CD4-positive, CD25-positive, alpha-beta regulatory T cell (primary cell): ENCODE data around the gene TTBK2. TPM values are rescaled to one million over a fixed set of nuclear protein-coding genes. Genes with fewer than 3 reads are reported as not detected.

Experiments
- ATAC-seq, 2 donors: fragments of 150-1000 bp; cut with Tn5 transposase; one replicate each; pipeline ENCODE4 v1.10.0; 2021; ENCODE audit warnings: low read depth in 2 of 2, moderate number of reproducible peaks in 2 of 2, moderate library complexity in 1 of 2
- DNase-seq, 3 donors: peaks; one replicate each; pipeline versions ENCODE4 v3.0.0 to v3.0.0-alpha.2; 2012 to 2022; ENCODE audit warnings: mixed read lengths in 1 of 3
- H3K27ac ChIP-seq: one replicate; pipeline ENCODE4 v1.7.0; 2013; ENCODE audit warnings: mild to moderate bottlenecking, low read length; ENCODE audit not compliant: insufficient read depth, poor library complexity, severe bottlenecking
- H3K27me3 ChIP-seq: one replicate; pipeline ENCODE4 v1.7.0; 2013; ENCODE audit warnings: low read length; ENCODE audit not compliant: control insufficient read depth, insufficient read depth
- H3K36me3 ChIP-seq: one replicate; pipeline ENCODE4 v1.7.0; 2013; ENCODE audit warnings: mild to moderate bottlenecking, low read length, moderate library complexity; ENCODE audit not compliant: control insufficient read depth, insufficient read depth
- H3K4me1 ChIP-seq: 2 replicates; pipeline ENCODE4 v1.7.0; 2013; ENCODE audit warnings: mild to moderate bottlenecking, low read length; ENCODE audit not compliant: insufficient read depth, control insufficient read depth, poor library complexity, severe bottlenecking
- H3K4me3 ChIP-seq: one replicate; pipeline ENCODE4 v1.7.0; 2013; ENCODE audit warnings: low read depth, mild to moderate bottlenecking, low read length, moderate library complexity
- H3K9me3 ChIP-seq, 2 experiments: 1 replicate in 1 of 2; 2 replicates in 1 of 2; pipeline ENCODE4 v1.7.0; 2013; ENCODE audit warnings: low read length in 2 of 2, mild to moderate bottlenecking in 1 of 2, moderate library complexity in 1 of 2; ENCODE audit not compliant: control insufficient read depth in 2 of 2
- H3K27ac Mint-ChIP-seq, 3 donors: one replicate each; pipeline ENCODE4 v1.8.0; 2020 to 2022; ENCODE audit warnings: mild to moderate bottlenecking in 3 of 3, mixed read lengths in 3 of 3, moderate library complexity in 2 of 3
- H3K27me3 Mint-ChIP-seq: one replicate; pipeline ENCODE4 v1.8.0; 2022; ENCODE audit warnings: mild to moderate bottlenecking, mixed read lengths
- H3K36me3 Mint-ChIP-seq: one replicate; pipeline ENCODE4 v1.8.0; 2020; ENCODE audit warnings: mixed read lengths
- H3K4me1 Mint-ChIP-seq, 4 donors: one replicate each; pipeline ENCODE4 v1.8.0; 2020 to 2022; ENCODE audit warnings: mixed read lengths in 4 of 4, mild to moderate bottlenecking in 1 of 4
- H3K4me3 Mint-ChIP-seq, 4 donors: one replicate each; pipeline ENCODE4 v1.8.0; 2020 to 2022; ENCODE audit warnings: mild to moderate bottlenecking in 4 of 4, mixed read lengths in 4 of 4, moderate library complexity in 3 of 4
- H3K9me3 Mint-ChIP-seq, 7 donors: one replicate each; pipeline ENCODE4 v1.8.0; 2020 to 2022; ENCODE audit warnings: mixed read lengths in 7 of 7, mild to moderate bottlenecking in 3 of 7, moderate library complexity in 2 of 7
- polyA plus RNA-seq, 4 donors: library from polyadenylated mRNA; unstranded; fragments of 300-500 nt; fragmentation: Illumina TruSeq; gene quantifications; one replicate each; pipeline ENCODE4 v1.2.3, GENCODE V29; 2021
- total RNA-seq: library from RNA; stranded (reverse); gene quantifications from one replicate; pipeline ENCODE4 v1.2.3, GENCODE V29; 2022

Gene TTBK2
- total and polyA plus RNA-seq, 5 donors from 2014 or later = 8.2 to 24.4 (median 8.5) TPM

DNA sequence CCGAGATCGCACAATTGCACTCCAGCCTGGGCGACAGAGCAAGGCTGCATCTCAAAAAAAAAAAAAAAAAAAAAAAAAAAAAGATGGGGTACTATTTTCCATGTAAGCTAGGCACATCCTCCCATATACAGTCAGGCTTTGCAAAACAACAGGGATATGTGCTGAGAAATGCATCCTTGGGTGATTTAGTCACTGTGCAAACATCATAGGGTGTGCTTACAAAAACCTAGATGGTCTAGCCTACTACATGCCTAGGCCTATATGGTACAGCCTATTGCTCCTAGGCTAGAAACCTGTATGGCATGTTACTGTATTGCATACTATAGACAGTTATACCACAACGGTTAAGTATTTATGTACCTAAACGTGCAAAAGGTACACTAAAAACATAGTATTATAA lies 75.0 kb downstream of the TTBK2 start:
- H3K4me1 ChIP-seq = no peaks in the 10 kb centered on the region
- no peaks in the 10 kb centered on the region for H3K9me3 ChIP-seq
- Mint-ChIP-seq H3K36me3 (peaks cover 11% of the 10 kb centered on the region), H3K4me1 (peaks cover 0 to 13% (median 1%) of the 10 kb centered on the region in 4 donors), H3K9me3 (peaks cover 0 to 2% (median 0%) of the 10 kb centered on the region in 7 donors), H3K4me3 (no peak overlapping the region), H3K27me3 (no peaks in the 10 kb centered on the region), H3K27ac (no peak overlapping the region)
- H3K27me3 ChIP-seq = no peaks in the 10 kb centered on the region
- ATAC-seq = no peak
- peaks cover 5% of the 10 kb centered on the region for H3K36me3 ChIP-seq
- no peak overlapping the region for H3K27ac ChIP-seq
- no peak for DNase-seq
- H3K4me3 ChIP-seq = no peak overlapping the region

- peaks cover 0 to 19% (median 1%) of the 10 kb centered on the region in 4 donors for H3K4me1 Mint-ChIP-seq
- Histone ChIP-seq H3K9me3 (no peaks in the 10 kb centered on the region), H3K36me3 (peaks cover 7% of the 10 kb centered on the region), H3K27me3 (no peaks in the 10 kb centered on the region), H3K27ac (no peak overlapping the region), H3K4me3 (no peak overlapping the region), H3K4me1 (no peaks in the 10 kb centered on the region)
- no peaks in the 10 kb centered on the region for H3K27me3 Mint-ChIP-seq
- ATAC-seq (no peak), DNase-seq (no peak)
- no peak overlapping the region for H3K27ac Mint-ChIP-seq
- peaks cover 0 to 2% (median 0%) of the 10 kb centered on the region in 7 donors for H3K9me3 Mint-ChIP-seq
- H3K36me3 Mint-ChIP-seq = peaks cover 23% of the 10 kb centered on the region
- no peak overlapping the region for H3K4me3 Mint-ChIP-seq
These were observed 76.9 kb downstream of the TTBK2 start for GRCh38 chr15:42843699-42844098.

- H3K4me3 Mint-ChIP-seq = no peak overlapping the region
- ATAC-seq = no peak
- peaks cover 26% of the 10 kb centered on the region for H3K36me3 Mint-ChIP-seq
- no peak for DNase-seq
- peaks cover 10% of the 10 kb centered on the region for H3K36me3 ChIP-seq
- H3K9me3 Mint-ChIP-seq = no peaks in the 10 kb centered on the region
- no peaks in the 10 kb centered on the region for H3K27me3 Mint-ChIP-seq
- H3K27ac ChIP-seq = no peak overlapping the region
- H3K27ac Mint-ChIP-seq = no peak overlapping the region
- no peak overlapping the region for H3K4me3 ChIP-seq
- H3K9me3 ChIP-seq = no peaks in the 10 kb centered on the region
- peaks cover 0 to 15% (median 0%) of the 10 kb centered on the region in 4 donors for H3K4me1 Mint-ChIP-seq
- H3K4me1 ChIP-seq = no peaks in the 10 kb centered on the region
- H3K27me3 ChIP-seq = no peaks in the 10 kb centered on the region
These were observed 84.3 kb downstream of the TTBK2 start for GRCh38 chr15:42836251-42836650.

DNA sequence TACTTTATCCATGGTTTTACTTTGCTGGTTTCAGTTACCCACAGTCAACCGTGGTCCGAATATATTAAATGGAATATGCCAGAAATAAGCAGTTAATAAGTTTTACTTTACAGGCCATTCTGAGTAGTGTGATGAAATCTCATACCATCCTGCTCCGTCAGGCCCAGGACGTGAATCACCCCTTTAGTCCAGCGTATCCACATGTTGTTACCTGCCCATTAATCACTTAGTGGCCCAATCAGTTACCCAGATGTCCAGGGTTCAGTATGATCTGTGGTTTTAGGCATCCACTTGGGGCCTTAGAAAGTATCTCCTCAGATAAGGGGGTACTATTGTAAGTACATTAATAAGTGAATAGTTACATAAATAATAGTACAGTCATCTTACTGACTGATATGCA lies 88.0 kb downstream of the TTBK2 start:
- no peaks in the 10 kb centered on the region for H3K9me3 ChIP-seq
- Mint-ChIP-seq H3K27ac (no peak overlapping the region), H3K36me3 (peaks cover 14% of the 10 kb centered on the region), H3K4me1 (no peaks in the 10 kb centered on the region), H3K9me3 (no peaks in the 10 kb centered on the region), H3K4me3 (no peak overlapping the region), H3K27me3 (no peaks in the 10 kb centered on the region)
- no peaks in the 10 kb centered on the region for H3K4me1 ChIP-seq
- H3K36me3 ChIP-seq = peaks cover under 1% of the 10 kb centered on the region
- no peak overlapping the region for H3K27ac ChIP-seq
- no peak overlapping the region for H3K4me3 ChIP-seq
- DNase-seq = no peak
- ATAC-seq = no peak
- no peaks in the 10 kb centered on the region for H3K27me3 ChIP-seq

DNA sequence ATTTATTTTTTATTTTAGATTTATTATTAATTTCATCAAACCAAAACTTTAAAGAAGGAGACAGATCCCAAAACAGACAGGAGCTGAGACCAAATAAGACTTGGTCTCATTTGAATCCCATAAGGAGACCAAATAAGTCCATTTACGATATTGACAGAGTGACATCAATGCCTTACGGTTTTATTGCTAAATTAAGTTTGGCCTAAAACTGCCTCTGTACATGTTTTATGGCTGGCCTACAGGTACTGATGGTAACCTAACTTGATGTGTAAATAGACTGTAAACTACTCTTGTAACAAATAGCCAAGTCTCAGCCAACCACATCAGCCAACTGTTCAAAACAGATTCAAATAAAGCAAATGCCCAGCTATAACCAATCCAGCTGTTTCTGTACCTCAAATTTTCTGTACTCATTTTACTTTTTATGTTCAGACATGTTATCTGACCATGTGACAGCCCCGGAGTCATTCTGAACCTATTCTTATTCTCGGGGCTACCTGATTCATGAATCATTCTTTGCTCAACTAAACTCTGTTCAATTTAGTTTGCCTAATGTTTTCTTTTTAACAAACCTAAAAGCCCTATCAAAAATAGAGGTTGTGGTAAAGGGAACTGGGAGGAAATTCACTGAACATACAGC lies 94.2 kb downstream of the TTBK2 start:
- H3K27ac Mint-ChIP-seq = no peak overlapping the region
- peaks cover 44% of the 10 kb centered on the region for H3K36me3 Mint-ChIP-seq
- H3K4me3 ChIP-seq = no peak overlapping the region
- no peak overlapping the region for H3K27ac ChIP-seq
- H3K4me1 Mint-ChIP-seq = no peaks in the 10 kb centered on the region
- H3K27me3 Mint-ChIP-seq = no peaks in the 10 kb centered on the region
- H3K27me3 ChIP-seq = no peaks in the 10 kb centered on the region
- H3K36me3 ChIP-seq = peaks cover 5% of the 10 kb centered on the region
- no peaks in the 10 kb centered on the region for H3K9me3 ChIP-seq
- no peak for ATAC-seq
- no peak for DNase-seq
- no peak overlapping the region for H3K4me3 Mint-ChIP-seq
- H3K4me1 ChIP-seq = no peaks in the 10 kb centered on the region
- H3K9me3 Mint-ChIP-seq = no peaks in the 10 kb centered on the region

GRCh38 chr15:42825599-42825998 lies 95.0 kb downstream of the TTBK2 start:
- peaks cover 5% of the 10 kb centered on the region for H3K36me3 ChIP-seq
- H3K4me3 Mint-ChIP-seq = no peak overlapping the region
- H3K27me3 ChIP-seq = no peaks in the 10 kb centered on the region
- H3K9me3 ChIP-seq = no peaks in the 10 kb centered on the region
- H3K27me3 Mint-ChIP-seq = no peaks in the 10 kb centered on the region
- peaks cover 0 to 1% (median 0%) of the 10 kb centered on the region in 7 donors for H3K9me3 Mint-ChIP-seq
- H3K27ac Mint-ChIP-seq = no peak overlapping the region
- ATAC-seq (no peak), DNase-seq (no peak)
- H3K4me3 ChIP-seq = no peak overlapping the region
- H3K4me1 ChIP-seq = no peaks in the 10 kb centered on the region
- H3K36me3 Mint-ChIP-seq = peaks cover 52% of the 10 kb centered on the region
- no peaks in the 10 kb centered on the region for H3K4me1 Mint-ChIP-seq
- H3K27ac ChIP-seq = no peak overlapping the region

GRCh38 chr15:42820811-42821210 lies 99.8 kb downstream of the TTBK2 start:
- Mint-ChIP-seq H3K4me1 (no peaks in the 10 kb centered on the region), H3K9me3 (peaks cover 0 to 1% (median 0%) of the 10 kb centered on the region in 7 donors), H3K27ac (peak overlapping the region in 1 of 3 donors; percentile 42)

GRCh38 chr15:42819786-42820185 lies 100.8 kb downstream of the TTBK2 start:
- Histone ChIP-seq H3K9me3 (no peaks in the 10 kb centered on the region), H3K27me3 (no peaks in the 10 kb centered on the region), H3K27ac (no peak overlapping the region), H3K4me1 (no peaks in the 10 kb centered on the region), H3K4me3 (no peak overlapping the region), H3K36me3 (no peaks in the 10 kb centered on the region)
- Mint-ChIP-seq H3K4me1 (peaks cover 0 to 5% (median 0%) of the 10 kb centered on the region in 4 donors), H3K27ac (no peak overlapping the region), H3K36me3 (peaks cover 44% of the 10 kb centered on the region), H3K4me3 (no peak overlapping the region), H3K27me3 (no peaks in the 10 kb centered on the region), H3K9me3 (peaks cover 0 to 1% (median 0%) of the 10 kb centered on the region in 7 donors)
- no peak for DNase-seq
- no peak for ATAC-seq

More at GRCh38 chr15:42820811-42821210, 99.8 kb downstream of the TTBK2 start:
- H3K36me3 Mint-ChIP-seq = peaks cover 51% of the 10 kb centered on the region
- DNase-seq (no peak), ATAC-seq (no peak)
- H3K4me3 Mint-ChIP-seq = no peak overlapping the region
- Histone ChIP-seq H3K9me3 (no peaks in the 10 kb centered on the region), H3K4me1 (no peaks in the 10 kb centered on the region), H3K27me3 (no peaks in the 10 kb centered on the region), H3K4me3 (no peak overlapping the region), H3K36me3 (no peaks in the 10 kb centered on the region), H3K27ac (no peak overlapping the region)
- no peaks in the 10 kb centered on the region for H3K27me3 Mint-ChIP-seq
